ENCODE measurements around the gene FPGS.

FPGS gene

GRCh38 chr9:127854184-127854806, 51.6 kb downstream of the FPGS start, which contains the start of gene ENG:
ENG (minus strand) TSS chr9:127854658; CDS start chr9:127854355, 303 bp downstream.
- Histone ChIP-seq H3K27me3 (ENCODE audit: insufficient read depth, low read length, poor library complexity) (no peaks in the 10 kb centered on the region), H4K20me1 (ENCODE audit: insufficient read depth, low read length) (no peaks in the 10 kb centered on the region), H3K36me3 (ENCODE audit: insufficient read depth, low read length) (no peaks in the 10 kb centered on the region), H3K4me1 (ENCODE audit: insufficient read depth, low read length) (no peaks in the 10 kb centered on the region), H3K9ac (ENCODE audit: low read depth, low read length) (no peak within 1 kb of the TSS), H3K79me2 (ENCODE audit: insufficient read depth, low read length) (no peaks in the 10 kb centered on the region), H3K9me3 (ENCODE audit: insufficient read depth, low read length, severe bottlenecking) (peaks cover 6% of the 10 kb centered on the region), H2AFZ (ENCODE audit: low read depth, low read length) (no peak within 1 kb of the TSS), H3K4me2 (ENCODE audit: insufficient read depth, low read length) (no peak within 1 kb of the TSS), H3K27ac (ENCODE audit: low read length) (no peak within 1 kb of the TSS), H3K4me3 (ENCODE audit: low read depth in 1 of 2, low read length in 2 of 2) (no peak within 1 kb of the TSS)
- ATAC-seq (ENCODE audit: insufficient read depth, low read depth) (no peak), DNase-seq (no peak)
- TF ChIP-seq EZH2 (IDR thresholded peaks at IDR 0.05; ENCODE audit: borderline replicate concordance, low read depth, low read length, severe bottlenecking): no peak
- TF ChIP-seq, protein P1, sequence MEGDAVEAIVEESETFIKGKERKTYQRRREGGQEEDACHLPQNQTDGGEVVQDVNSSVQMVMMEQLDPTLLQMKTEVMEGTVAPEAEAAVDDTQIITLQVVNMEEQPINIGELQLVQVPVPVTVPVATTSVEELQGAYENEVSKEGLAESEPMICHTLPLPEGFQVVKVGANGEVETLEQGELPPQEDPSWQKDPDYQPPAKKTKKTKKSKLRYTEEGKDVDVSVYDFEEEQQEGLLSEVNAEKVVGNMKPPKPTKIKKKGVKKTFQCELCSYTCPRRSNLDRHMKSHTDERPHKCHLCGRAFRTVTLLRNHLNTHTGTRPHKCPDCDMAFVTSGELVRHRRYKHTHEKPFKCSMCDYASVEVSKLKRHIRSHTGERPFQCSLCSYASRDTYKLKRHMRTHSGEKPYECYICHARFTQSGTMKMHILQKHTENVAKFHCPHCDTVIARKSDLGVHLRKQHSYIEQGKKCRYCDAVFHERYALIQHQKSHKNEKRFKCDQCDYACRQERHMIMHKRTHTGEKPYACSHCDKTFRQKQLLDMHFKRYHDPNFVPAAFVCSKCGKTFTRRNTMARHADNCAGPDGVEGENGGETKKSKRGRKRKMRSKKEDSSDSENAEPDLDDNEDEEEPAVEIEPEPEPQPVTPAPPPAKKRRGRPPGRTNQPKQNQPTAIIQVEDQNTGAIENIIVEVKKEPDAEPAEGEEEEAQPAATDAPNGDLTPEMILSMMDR (IDR thresholded peaks at IDR 0.05; ENCODE audit: borderline replicate concordance, extremely low read depth, low read length, poor library complexity, severe bottlenecking): no peak

GRCh38 chr9:127854960-127855359, 52.3 kb downstream of the FPGS start:
- Histone ChIP-seq H3K9ac (ENCODE audit: low read depth, low read length) (no peak overlapping the region), H4K20me1 (ENCODE audit: insufficient read depth, low read length) (no peaks in the 10 kb centered on the region), H3K79me2 (ENCODE audit: insufficient read depth, low read length) (no peaks in the 10 kb centered on the region), H3K27me3 (ENCODE audit: insufficient read depth, low read length, poor library complexity) (no peaks in the 10 kb centered on the region), H3K4me2 (ENCODE audit: insufficient read depth, low read length) (no peak overlapping the region), H3K4me3 (ENCODE audit: low read depth in 1 of 2, low read length in 2 of 2) (no peak overlapping the region), H3K27ac (ENCODE audit: low read length) (no peak overlapping the region), H3K9me3 (ENCODE audit: insufficient read depth, low read length, severe bottlenecking) (no peaks in the 10 kb centered on the region), H3K4me1 (ENCODE audit: insufficient read depth, low read length) (no peaks in the 10 kb centered on the region), H2AFZ (ENCODE audit: low read depth, low read length) (no peak overlapping the region), H3K36me3 (ENCODE audit: insufficient read depth, low read length) (no peaks in the 10 kb centered on the region)
- ATAC-seq (ENCODE audit: insufficient read depth, low read depth): no peak
- TF ChIP-seq, protein P1 (IDR thresholded peaks at IDR 0.05; ENCODE audit: borderline replicate concordance, extremely low read depth, low read length, poor library complexity, severe bottlenecking): no peak
- no peak for TF ChIP-seq EZH2 (IDR thresholded peaks at IDR 0.05; ENCODE audit: borderline replicate concordance, low read depth, low read length, severe bottlenecking)
- DNase-seq: no peak

GRCh38 chr9:127855522-127855921, 52.8 kb downstream of the FPGS start:
- Histone ChIP-seq H3K4me1 (ENCODE audit: insufficient read depth, low read length) (no peaks in the 10 kb centered on the region), H3K9me3 (ENCODE audit: insufficient read depth, low read length, severe bottlenecking) (no peaks in the 10 kb centered on the region), H3K9ac (ENCODE audit: low read depth, low read length) (no peak overlapping the region), H3K4me2 (ENCODE audit: insufficient read depth, low read length) (no peak overlapping the region), H3K79me2 (ENCODE audit: insufficient read depth, low read length) (no peaks in the 10 kb centered on the region), H2AFZ (ENCODE audit: low read depth, low read length) (no peak overlapping the region), H3K36me3 (ENCODE audit: insufficient read depth, low read length) (no peaks in the 10 kb centered on the region), H3K4me3 (ENCODE audit: low read depth in 1 of 2, low read length in 2 of 2) (no peak overlapping the region), H3K27me3 (ENCODE audit: insufficient read depth, low read length, poor library complexity) (no peaks in the 10 kb centered on the region), H4K20me1 (ENCODE audit: insufficient read depth, low read length) (no peaks in the 10 kb centered on the region), H3K27ac (ENCODE audit: low read length) (no peak overlapping the region)
- DNase-seq (no peak), ATAC-seq (ENCODE audit: insufficient read depth, low read depth) (no peak)
- no peak for TF ChIP-seq EZH2 (IDR thresholded peaks at IDR 0.05; ENCODE audit: borderline replicate concordance, low read depth, low read length, severe bottlenecking)
- TF ChIP-seq, protein P1 (IDR thresholded peaks at IDR 0.05; ENCODE audit: borderline replicate concordance, extremely low read depth, low read length, poor library complexity, severe bottlenecking): no peak

Measured in DND-41 (cell line).